Activated CD8-positive, alpha-beta memory T cell treated with anti-CD3 and anti-CD28 coated beads for 1 hour (primary cell): ENCODE measurements around the gene BAZ1A.
"Not testable (repeated sequence)": the region's sequence is repeated elsewhere in the genome, so short reads cannot be mapped to it uniquely, and the experiment has no call there.

Experiments used
- DNase-seq, 2 donors: peaks; one replicate each; pipeline ENCODE4 v3.0.0-alpha.2; 2020; ENCODE audit warnings: low read depth in 1 of 2; ENCODE audit errors: extremely low read depth in 1 of 2

The BAZ1A gene

DNA sequence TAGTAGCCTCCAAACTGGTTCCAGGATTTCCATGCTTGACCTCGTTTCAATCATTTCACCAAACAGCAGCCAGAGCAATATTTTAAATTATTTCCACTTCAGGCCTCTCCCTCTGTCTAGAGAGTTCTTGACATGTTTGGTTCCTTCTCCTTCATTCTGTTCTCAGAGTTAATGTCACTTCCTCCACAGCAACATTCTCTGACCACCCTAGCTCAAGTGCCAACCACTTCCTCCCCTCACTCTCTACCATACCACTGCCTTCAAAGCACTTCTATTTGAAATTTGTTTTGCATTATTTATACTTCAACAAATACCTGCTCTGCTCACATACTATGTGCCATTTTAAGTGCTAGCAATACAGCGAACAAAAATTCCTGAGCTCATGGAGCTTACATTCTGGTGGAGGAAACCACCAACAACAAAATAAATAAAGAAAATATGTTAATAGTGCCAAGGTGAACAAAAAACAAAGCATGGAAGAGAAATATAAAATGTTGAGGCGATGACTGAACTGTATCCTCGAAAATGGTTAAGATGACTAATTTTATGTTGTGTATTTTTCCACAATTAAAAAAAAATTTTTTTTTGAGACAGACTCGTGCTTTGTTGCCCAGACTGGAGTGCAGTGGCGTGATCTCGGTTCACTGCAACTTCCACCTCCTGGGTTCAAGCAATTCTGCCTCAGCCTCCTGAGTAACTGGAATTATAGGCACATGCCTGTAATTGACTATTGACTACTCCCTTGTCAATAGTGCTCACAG, 17.3 kb downstream of the BAZ1A start:
- no peak for DNase-seq

DNA sequence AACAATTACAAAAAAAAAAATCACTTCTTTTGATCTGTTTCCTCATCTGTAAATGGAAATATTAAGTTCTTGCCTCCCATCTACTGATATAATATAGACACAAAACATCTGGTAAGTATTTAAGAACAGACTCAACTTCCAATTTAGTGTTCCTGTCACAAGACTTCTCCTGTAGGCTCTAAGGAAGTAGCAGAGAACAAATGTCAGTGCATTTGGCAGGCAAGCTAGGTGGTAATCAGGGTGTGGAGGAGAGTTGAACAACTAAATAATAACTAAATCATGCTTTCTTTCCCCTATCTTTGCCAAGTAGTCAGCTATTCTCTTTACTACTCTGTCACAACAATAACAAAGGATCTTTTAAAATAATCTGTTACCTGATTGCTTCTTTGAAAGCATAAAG, 22.1 kb downstream of the BAZ1A start:
- DNase-seq = no peak

DNA sequence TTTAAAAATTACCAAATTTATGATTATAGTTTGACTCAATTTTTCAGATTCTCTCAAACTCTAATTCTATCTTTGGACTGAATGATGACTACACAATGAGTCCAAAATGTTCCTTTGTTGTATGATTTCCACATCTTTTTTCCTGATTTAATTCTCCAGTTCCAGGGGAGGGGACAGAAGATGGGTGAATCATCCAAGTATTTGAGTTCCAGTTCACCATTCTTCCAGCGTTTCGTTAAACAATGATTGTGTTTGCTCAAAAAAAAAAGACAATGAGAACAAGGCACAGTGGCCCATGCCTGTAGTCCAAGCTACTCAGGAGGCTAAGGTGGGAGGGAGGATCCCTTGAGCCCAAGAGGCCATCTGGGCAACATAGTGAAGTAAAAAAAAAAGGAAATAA, 23.8 kb downstream of the BAZ1A start:
- no peak for DNase-seq

GRCh38 chr14:34845869-34846268, 29.3 kb downstream of the BAZ1A start:
- DNase-seq = no peak

DNA sequence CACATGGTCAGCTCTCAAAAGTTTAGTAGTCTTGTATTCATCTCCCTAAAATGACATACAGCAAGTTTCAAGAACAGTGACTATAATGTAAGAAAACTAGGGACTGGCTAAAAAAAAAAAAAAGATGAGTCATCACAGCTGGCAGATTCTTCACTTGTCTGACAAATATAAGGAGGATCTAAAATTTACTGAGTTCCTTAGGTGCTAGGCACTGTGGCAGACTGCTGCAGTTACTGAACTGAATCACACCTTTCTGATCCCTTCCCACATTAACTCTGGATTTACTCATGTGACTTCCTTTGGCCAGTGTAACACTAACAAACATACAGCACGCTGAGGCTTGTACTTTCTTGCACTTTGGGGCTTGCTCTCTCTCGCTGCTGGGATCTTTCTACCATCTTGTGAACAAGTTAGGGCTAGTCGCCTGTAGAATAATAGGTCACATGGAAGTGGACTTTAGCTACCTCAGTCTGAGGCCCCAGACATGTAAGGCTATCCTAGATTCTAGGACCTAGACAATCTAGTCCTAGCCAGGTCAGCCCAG, 32.1 kb downstream of the BAZ1A start:
- no peak for DNase-seq

- no peak for DNase-seq
Observed at GRCh38 chr14:34837801-34838322, 37.3 kb downstream of the BAZ1A start.

DNA sequence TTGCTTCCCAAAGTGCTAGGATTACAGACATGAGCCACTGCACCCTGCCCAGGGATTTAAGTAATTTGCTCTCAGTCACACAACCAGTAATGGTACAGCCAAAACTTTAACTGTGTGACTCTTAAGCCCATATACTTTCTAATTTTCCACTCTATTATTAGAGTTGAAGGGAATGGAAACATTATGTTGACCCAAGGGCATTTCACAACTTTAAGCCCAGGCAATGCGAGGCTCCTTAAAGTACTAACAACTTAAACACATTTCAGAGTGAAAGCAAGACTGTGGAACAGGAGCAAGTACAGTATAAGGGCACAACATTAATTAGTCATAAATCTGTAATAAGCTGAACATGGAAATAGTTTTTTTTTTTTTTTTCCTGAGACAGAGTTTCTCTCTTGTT, 39.8 kb downstream of the BAZ1A start:
- no peak for DNase-seq

DNA sequence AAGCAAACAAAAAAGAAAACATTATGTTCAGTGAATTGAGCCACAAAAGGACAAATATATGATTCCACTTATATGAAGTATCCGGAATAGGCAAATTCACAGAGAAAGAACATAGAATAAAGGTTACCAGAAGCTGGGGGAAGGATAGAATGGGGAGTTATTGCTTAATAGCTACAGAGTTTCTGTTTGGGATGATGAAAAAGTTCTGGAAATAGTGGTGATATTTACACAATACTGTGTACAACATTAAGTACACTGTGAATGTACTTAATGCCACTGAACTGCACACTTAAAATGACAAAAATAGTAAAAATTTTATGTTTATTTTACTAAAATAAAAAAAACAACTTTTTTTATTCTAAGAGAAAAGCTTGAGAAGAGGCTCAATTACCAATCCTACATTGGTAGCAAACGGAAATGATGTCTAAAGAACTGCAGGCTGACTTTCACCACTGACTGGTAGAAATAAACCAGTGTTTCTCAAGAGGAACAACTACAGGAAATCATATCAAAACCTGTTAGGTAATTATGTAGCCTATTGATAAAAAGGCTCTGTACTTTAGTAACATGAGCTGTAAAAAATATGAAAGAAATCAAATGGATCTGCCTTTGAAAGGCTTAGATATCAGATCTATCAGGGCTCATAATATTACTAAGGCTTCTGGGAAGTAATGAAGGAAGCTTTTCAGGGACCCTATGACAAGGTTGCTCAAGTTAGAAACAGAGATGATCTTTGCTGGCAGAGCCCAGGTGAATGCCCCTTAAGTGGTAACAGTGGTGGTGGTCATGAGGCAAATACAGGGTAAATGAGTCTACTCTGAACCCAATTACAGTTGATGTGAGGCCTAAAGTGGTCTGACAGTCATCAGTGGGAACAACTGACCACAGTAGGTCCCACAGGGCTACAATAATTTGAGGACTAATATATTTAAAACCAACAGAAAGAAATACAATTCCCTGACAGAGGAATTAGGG, 41.3 kb downstream of the BAZ1A start:
- DNase-seq = no peak

DNA sequence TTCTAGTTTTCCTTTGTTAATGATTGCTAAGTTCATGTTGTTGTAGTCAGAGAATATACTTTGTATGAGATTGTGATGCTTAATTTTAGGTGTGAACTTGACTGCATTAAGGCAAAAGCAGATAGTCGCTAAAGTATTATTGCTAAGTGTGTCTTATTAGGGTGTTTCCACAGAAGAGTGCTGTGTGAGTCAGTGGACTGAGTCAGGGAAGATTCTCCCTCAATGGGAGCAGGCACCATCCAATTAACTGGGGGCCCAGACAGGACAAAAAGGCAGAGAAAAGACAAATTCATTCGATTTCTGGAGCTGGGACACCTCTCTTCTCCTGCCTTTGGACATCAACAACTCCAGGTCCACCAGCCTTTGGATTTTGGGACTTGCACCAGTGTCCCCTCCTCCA, 48.5 kb downstream of the BAZ1A start:
- no peak for DNase-seq

- no peak for DNase-seq
Observed at GRCh38 chr14:34824826-34825225, 50.3 kb downstream of the BAZ1A start.

- DNase-seq = no peak
Observed at GRCh38 chr14:34824256-34824655, 50.9 kb downstream of the BAZ1A start.

DNA sequence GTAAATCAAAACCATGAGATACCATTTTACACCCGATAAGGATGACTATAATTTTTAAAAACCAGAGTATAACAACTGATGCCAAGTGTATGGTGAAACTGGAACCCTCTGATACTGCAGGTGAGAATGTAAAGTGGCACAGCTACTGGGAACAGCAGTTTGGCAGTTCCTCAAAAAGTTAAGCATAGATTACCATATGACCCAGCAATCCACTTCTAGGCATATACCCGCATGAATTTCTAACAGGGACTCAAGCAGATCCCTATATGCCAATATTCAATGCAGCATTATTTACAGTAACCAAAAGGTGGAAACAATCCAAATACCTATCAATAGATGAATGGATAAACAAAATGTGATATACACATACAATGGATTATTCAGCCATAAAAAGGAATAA, 57.4 kb downstream of the BAZ1A start:
- no peak for DNase-seq

DNA sequence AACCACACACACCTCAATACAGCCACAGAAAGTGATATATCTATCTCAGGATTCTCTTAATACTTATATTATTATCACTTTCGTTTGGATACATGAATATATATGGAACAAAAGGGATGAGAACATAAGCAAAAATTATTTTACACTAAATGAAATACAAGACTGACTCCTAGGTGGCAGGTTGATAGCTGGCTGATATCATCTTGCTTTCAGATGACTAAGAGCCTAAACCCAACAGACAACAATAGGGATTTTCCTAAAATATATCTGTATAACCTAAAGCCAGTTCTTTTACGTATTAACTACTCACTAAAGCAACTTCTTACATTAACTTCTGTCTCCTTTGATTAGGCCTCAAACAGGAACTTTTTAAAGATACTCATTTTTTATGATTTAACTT, 65.1 kb downstream of the BAZ1A start:
- no peak for DNase-seq

- no peak for DNase-seq
Observed at GRCh38 chr14:34806257-34806656, 68.9 kb downstream of the BAZ1A start.

- DNase-seq = no peak
Observed at GRCh38 chr14:34804933-34805332, 70.2 kb downstream of the BAZ1A start.

- DNase-seq = not testable (repeated sequence)
Observed at GRCh38 chr14:34798861-34799260, 76.3 kb downstream of the BAZ1A start.

DNA sequence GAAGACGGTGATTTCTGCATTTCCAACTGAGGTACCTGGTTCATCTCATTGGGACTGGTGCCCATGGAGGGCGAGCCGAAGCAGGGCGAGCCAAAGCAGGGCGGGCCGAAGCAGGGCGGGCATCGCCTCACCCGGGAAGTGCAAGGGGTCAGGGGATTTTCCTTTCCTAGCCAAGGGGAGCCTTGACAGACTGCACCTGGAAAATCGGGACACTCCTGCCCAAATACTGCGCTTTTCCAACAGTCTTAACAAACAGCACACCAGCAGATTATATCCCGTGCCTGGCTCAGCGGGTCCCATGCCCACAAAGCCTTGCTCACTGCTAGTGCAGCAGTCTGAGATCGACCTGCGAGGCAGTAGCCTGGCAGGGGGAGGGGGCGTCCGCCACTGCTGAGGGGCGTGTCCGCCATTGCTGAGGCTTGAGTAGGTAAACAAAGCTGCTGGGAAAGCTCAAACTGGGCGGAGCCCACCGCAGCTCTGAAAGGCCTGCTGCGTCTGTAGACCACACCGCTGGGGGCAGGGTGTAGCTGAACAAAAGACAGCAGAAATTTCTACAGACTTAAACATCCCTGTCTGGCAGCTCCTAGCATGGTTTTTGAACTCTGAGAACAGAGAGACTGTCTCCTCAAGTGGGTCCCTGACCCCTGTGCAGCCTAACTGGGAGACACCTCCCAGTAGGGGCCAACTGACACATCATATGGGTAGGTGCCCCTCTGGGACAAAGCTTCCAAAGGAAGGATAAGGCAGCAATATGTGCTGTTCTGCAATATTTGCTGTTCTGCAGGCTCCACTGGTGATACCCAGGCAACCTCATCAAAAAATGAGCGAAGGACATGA, 77.2 kb downstream of the BAZ1A start:
- DNase-seq = no peak

DNA sequence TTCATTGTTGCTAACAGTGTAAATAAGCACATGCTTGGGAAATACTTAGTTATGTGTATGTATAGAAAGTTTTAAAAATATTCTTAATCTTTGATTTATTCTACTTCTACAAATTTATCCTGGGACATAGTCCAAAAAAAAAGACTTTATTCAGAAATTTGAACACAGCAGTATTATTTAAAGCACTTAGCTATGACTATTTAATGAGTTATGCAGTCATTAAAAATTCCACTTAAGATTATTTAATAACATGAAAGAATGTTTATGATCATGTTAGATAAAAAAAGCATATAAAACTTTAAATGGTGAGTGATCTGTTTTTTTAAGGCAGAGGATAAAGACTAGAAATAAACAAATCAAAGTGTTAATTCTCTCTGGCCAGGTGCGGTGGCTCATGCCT, 78.3 kb downstream of the BAZ1A start:
- DNase-seq = no peak

DNA sequence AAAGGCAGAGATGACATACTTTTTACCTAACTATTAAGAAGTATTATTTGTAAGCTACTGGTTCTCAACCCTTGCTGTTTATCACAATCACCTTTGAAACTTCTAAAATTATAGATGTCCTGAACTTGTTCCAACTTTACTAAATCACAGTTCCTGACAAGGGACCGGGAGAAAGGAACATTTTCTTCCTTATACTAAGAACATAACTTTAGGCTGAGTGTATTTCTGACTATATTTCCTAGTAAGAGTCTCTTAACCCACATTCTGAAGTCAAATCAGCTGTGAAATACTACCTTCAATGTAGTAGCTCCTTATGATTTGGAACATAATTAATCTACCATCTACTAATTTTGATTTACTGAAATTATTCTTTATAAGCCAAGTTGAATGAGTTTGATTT, 80.2 kb downstream of the BAZ1A start:
- no peak for DNase-seq

DNA sequence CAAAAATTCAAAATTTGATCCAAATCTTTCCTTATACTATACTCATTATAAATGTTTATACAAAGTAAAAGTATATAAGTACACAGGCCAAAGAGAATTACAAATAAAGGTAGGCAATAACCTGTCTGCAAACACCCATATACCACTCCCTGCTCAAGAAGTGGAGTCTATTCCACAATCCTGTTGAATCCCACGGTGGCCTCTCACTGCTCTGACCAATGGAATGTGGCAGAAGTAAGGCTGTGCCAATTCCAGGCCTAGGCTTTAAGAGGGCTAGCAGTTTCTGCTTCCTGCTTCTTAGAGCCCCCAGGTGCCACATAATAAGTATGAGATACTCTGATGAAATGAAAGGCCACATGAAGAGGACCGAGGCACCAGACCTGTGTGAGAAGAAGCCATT, 80.9 kb downstream of the BAZ1A start:
- no peak for DNase-seq

DNA sequence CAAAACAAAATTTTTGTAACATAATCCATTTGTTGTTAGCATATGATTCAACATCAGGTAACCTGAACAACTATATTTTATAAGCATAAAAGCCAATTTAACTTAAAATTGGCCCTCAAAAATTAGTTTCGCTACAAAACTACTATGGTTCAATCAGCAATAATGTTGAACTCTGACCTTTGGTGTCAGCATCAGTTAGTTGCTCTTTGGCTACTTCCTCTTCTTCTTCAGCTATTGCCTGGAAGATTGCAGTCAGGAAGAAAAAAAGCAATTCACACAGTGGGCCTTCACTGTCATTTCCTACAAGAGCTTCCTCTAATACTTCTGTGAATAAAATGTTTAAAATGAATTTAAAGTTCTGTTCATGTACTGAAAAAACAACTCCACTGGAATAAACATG, 82.6 kb downstream of the BAZ1A start:
- no peak for DNase-seq
